Psoas muscle (tissue), 8 donors: ENCODE data around the gene SMYD4. TPM values are rescaled to one million over a fixed set of nuclear protein-coding genes. Genes with fewer than 3 reads are reported as not detected.
"Not testable (repeated sequence)": the region's sequence is repeated elsewhere in the genome, so short reads cannot be mapped to it uniquely, and the experiment has no call there.

Experiments
- ATAC-seq, 4 donors: fragments of 200-7000 bp; cut with Tn5 transposase; one replicate each; pipeline ENCODE4 v1.9.1; 2020; ENCODE audit warnings: moderate library complexity in 3 of 4, mild to moderate bottlenecking in 2 of 4
- DNase-seq, 2 donors: peaks; one replicate each; pipeline ENCODE4 v3.0.0-alpha.2; 2020
- H3K27ac ChIP-seq: fragments of 200-600 bp; one replicate; pipeline ENCODE4 v1.8.0; 2022
- H3K27me3 ChIP-seq, 3 donors: fragments of 200-600 bp in 1 of 3; one replicate each; pipeline versions ENCODE4 v1.6.1 to v1.8.0; 2013 to 2022; ENCODE audit warnings: low read length in 2 of 3, mild to moderate bottlenecking in 2 of 3, moderate library complexity in 1 of 3; ENCODE audit not compliant: insufficient read depth in 3 of 3
- H3K36me3 ChIP-seq, 2 donors: fragments of 200-600 bp in 1 of 2; one replicate each; pipeline versions ENCODE4 v1.6.1 to v1.8.0; 2013 to 2022; ENCODE audit warnings: low read depth in 1 of 2, mild to moderate bottlenecking in 1 of 2, moderate library complexity in 1 of 2; ENCODE audit not compliant: insufficient read depth in 1 of 2
- H3K4me1 ChIP-seq: fragments of 200-600 bp; one replicate; pipeline ENCODE4 v1.8.0; 2022
- H3K4me3 ChIP-seq: fragments of 200-600 bp; one replicate; pipeline ENCODE4 v1.8.0; 2022; ENCODE audit warnings: mild to moderate bottlenecking
- H3K9me3 ChIP-seq: fragments of 200-600 bp; one replicate; pipeline ENCODE4 v1.8.0; 2022
- CTCF ChIP-seq: fragments of 200-600 bp; IDR thresholded peaks from one replicate; pipeline ENCODE4 v1.8.0; 2022; ENCODE audit warnings: antibody characterized with exemption
- WGBS, 3 donors: extraction: QIAGEN DNeasy Blood & Tissue Kit; methylation state at CpG; one replicate each; pipeline versions ENCODE4 v1.1.6 to v1.1.7; 2013; 5-methylcytosine and 5-hydroxymethylcytosine counted together
- intact Hi-C, 2 donors: fragments of 100-400 bp; cut with DNase I; formaldehyde crosslinking; loops; one replicate each; pipeline versions ENCODE4 v1.11.0 to v1.14.2; 2022
- polyA plus RNA-seq, 3 donors: library from polyadenylated mRNA; stranded (reverse); fragments of 200-250 nt; gene quantifications; one replicate each; pipeline ENCODE4 v1.2.3, GENCODE V29; 2013
- total RNA-seq, 4 donors: library from RNA; stranded (reverse); fragmentation: NEBNext Ultra II Directional in 2 of 4; extraction: Animal tissue kit (Norgen Biotek cat#: 25700) in 2 of 4; gene quantifications; one replicate each; pipeline versions ENCODE4 v1.2.1 to v1.2.4, GENCODE V29; 2021 to 2023
- donor health status: healthy with polysubstance abuse.
- donor health status: DM: no; HTN: no; CAD: no; lungs with moderate emphysema.
- donor health status: Bipolar disorder and iron deficiency.
- donor health status: healthy.
- donor health status: DM: yes; HTN: yes; CAD: no.
- donor health status: DM: no; HTN: no; CAD: no.
- donor health status: DM: no; HTN: no; CAD: no.
- donor health status: DM: yes; HTN: yes; CAD: no.

SMYD4 gene
- total and polyA plus RNA-seq, 7 donors: 8.0 to 22.4 (median 9.2) TPM

GRCh38 chr17:1773696-1774181 lies 56.0 kb downstream of the SMYD4 start:
- DNase-seq: no peak
- 15 to 37% (median 15%) methylated on average over 7 of the region's 7 CpGs for WGBS, 3 donors

GRCh38 chr17:1773000-1773695 lies 56.6 kb downstream of the SMYD4 start:
- peak; percentile 61 to 72 for DNase-seq
- Histone ChIP-seq H3K36me3 (peaks cover 0 to 99% of the 10 kb centered on the region in 2 donors), H3K4me3 (peak overlapping the region; percentile 11), H3K4me1 (peaks cover 50% of the 10 kb centered on the region), H3K27ac (peak overlapping the region; percentile 99)
- H3K27me3 ChIP-seq, intact Hi-C loops, H3K9me3 ChIP-seq: not testable (repeated sequence)
- ATAC-seq: peak in 3 of 4 donors; percentile 22 to 50 (median 35)
- WGBS, 3 donors: 37 to 64% (median 42%) methylated on average over 12 of the region's 12 CpGs

More at GRCh38 chr17:1773696-1774181, 56.0 kb downstream of the SMYD4 start:
- Histone ChIP-seq H3K9me3 (no peaks in the 10 kb centered on the region), H3K4me1 (peaks cover 49% of the 10 kb centered on the region), H3K4me3 (peak overlapping the region; percentile 11), H3K27ac (peak overlapping the region; percentile 99), H3K36me3 (peaks cover 0 to 100% of the 10 kb centered on the region in 2 donors), H3K27me3 (no peaks in the 10 kb centered on the region)
- no peak for TF ChIP-seq CTCF
- peak; percentile 28 to 62 (median 46) for ATAC-seq
- intact Hi-C loops: no loop called here

GRCh38 chr17:1769822-1770477 lies 59.8 kb downstream of the SMYD4 start:
- TF ChIP-seq CTCF: no peak
- Histone ChIP-seq H3K4me3 (no peak overlapping the region), H3K4me1 (peaks cover 65% of the 10 kb centered on the region), H3K27me3 (no peaks in the 10 kb centered on the region), H3K36me3 (peaks cover 0 to 80% of the 10 kb centered on the region in 2 donors), H3K9me3 (no peaks in the 10 kb centered on the region), H3K27ac (peak overlapping the region; percentile 92)
- ATAC-seq (no peak), DNase-seq (no peak)
- 44 to 45% (median 45%) methylated on average over 21 of the region's 21 CpGs for WGBS, 3 donors
- intact Hi-C loops: no loop called here

GRCh38 chr17:1767358-1767757 lies 62.3 kb downstream of the SMYD4 start:
- H3K36me3 ChIP-seq: peaks cover 0 to 54% of the 10 kb centered on the region in 2 donors
- H3K4me3 ChIP-seq: no peak overlapping the region
- peak overlapping the region; percentile 92 for H3K27ac ChIP-seq
- peak; percentile 27 for TF ChIP-seq CTCF
- no peaks in the 10 kb centered on the region for H3K9me3 ChIP-seq
- H3K27me3 ChIP-seq: no peaks in the 10 kb centered on the region
- intact Hi-C loops: no loop called here
- peak; percentile 27 to 64 (median 48) for ATAC-seq
- peaks cover 56% of the 10 kb centered on the region for H3K4me1 ChIP-seq
- peak; percentile 61 to 88 for DNase-seq
- 23 to 36% (median 32%) methylated on average over 12 of the region's 12 CpGs for WGBS, 3 donors
